UCSD-AML1 (cell line): ENCODE results near the gene BTAF1.

Experiments
- DNase-seq: peaks from one replicate; lab custom pipeline; 2025; ENCODE audit not compliant: unreplicated experiment; lab: John Stamatoyannopoulos, UW

Gene BTAF1

GRCh38 chr10:92042541-92042940, 119.0 kb downstream of the BTAF1 start:
- DNase-seq, result no peak

GRCh38 chr10:92045641-92046106, 122.1 kb downstream of the BTAF1 start:
- no peak for DNase-seq

GRCh38 chr10:92047215-92047614, 123.6 kb downstream of the BTAF1 start:
- no peak for DNase-seq

GRCh38 chr10:92052088-92052487, 128.5 kb downstream of the BTAF1 start:
- no peak for DNase-seq

- DNase-seq, result no peak
These were observed 129.2 kb downstream of the BTAF1 start for GRCh38 chr10:92052741-92053140.

- no peak for DNase-seq
These were observed 131.2 kb downstream of the BTAF1 start for GRCh38 chr10:92054807-92055206.

GRCh38 chr10:92062273-92062672, 138.7 kb downstream of the BTAF1 start:
- DNase-seq, result no peak

- no peak for DNase-seq
These were observed 140.9 kb downstream of the BTAF1 start for GRCh38 chr10:92064506-92064905.

- no peak for DNase-seq
These were observed 142.8 kb downstream of the BTAF1 start for GRCh38 chr10:92066386-92066785.

GRCh38 chr10:92068900-92069299, 145.3 kb downstream of the BTAF1 start:
- no peak for DNase-seq

GRCh38 chr10:92074126-92074887, 150.7 kb downstream of the BTAF1 start:
- no peak for DNase-seq

- no peak for DNase-seq
These were observed 152.3 kb downstream of the BTAF1 start for GRCh38 chr10:92075829-92076228.

GRCh38 chr10:92076722-92077121, 153.2 kb downstream of the BTAF1 start:
- no peak for DNase-seq

- DNase-seq, result no peak
These were observed 155.4 kb downstream of the BTAF1 start for GRCh38 chr10:92079003-92079402.
